H9 (cell line): ENCODE measurements around the gene MAP3K8. TPM values are rescaled to one million over a fixed set of nuclear protein-coding genes. Genes with fewer than 3 reads are reported as not detected.

ENCODE experiments used
- DNase-seq: peaks from one replicate; pipeline ENCODE4 v3.0.0-alpha.2; 2017
- H2AFZ ChIP-seq: one replicate; pipeline ENCODE4 v1.6.1; 2013; ENCODE audit warnings: mild to moderate bottlenecking, low read length, control low read depth, moderate library complexity
- H2AK5ac ChIP-seq: 2 replicates; pipeline ENCODE4 v1.6.1; 2013; ENCODE audit warnings: low read length, control low read depth, mixed read lengths; ENCODE audit not compliant: insufficient read length
- H2BK120ac ChIP-seq: one replicate; pipeline ENCODE4 v1.6.1; 2013; ENCODE audit warnings: low read depth, mild to moderate bottlenecking, low read length, control low read depth, inconsistent platforms; ENCODE audit not compliant: poor library complexity, severe bottlenecking
- H2BK12ac ChIP-seq: 2 replicates; pipeline ENCODE4 v1.6.1; 2013; ENCODE audit warnings: low read length, control low read depth, mixed read lengths, low read depth; ENCODE audit not compliant: insufficient read length
- H2BK15ac ChIP-seq: 2 replicates; pipeline ENCODE4 v1.6.1; 2013; ENCODE audit warnings: low read depth, low read length, control low read depth
- H2BK20ac ChIP-seq: one replicate; pipeline ENCODE4 v1.6.1; 2013; ENCODE audit warnings: low read depth, mild to moderate bottlenecking, low read length, control low read depth, inconsistent platforms; ENCODE audit not compliant: poor library complexity, severe bottlenecking
- H2BK5ac ChIP-seq: 2 replicates; pipeline ENCODE4 v1.6.1; 2013; ENCODE audit warnings: low read length, control low read depth, mixed read lengths; ENCODE audit not compliant: insufficient read length
- H3K14ac ChIP-seq: 2 replicates; pipeline ENCODE4 v1.6.1; 2013; ENCODE audit warnings: low read length, control low read depth; ENCODE audit not compliant: insufficient read depth
- H3K18ac ChIP-seq: 2 replicates; pipeline ENCODE4 v1.6.1; 2013; ENCODE audit warnings: low read depth, mild to moderate bottlenecking, mixed read lengths, low read length, control low read depth; ENCODE audit not compliant: insufficient read length
- H3K23ac ChIP-seq: 2 replicates; pipeline ENCODE4 v1.6.1; 2013; ENCODE audit warnings: low read length, control low read depth, mixed read lengths, low read depth; ENCODE audit not compliant: insufficient read length
- H3K23me2 ChIP-seq: 2 replicates; pipeline ENCODE4 v1.6.1; 2013; ENCODE audit warnings: low read depth, mild to moderate bottlenecking, mixed read lengths, low read length, control low read depth; ENCODE audit not compliant: insufficient read length, poor library complexity, severe bottlenecking
- H3K27ac ChIP-seq: 2 replicates; pipeline ENCODE4 v1.5.1; 2013; ENCODE audit warnings: low read length, control low read depth, mixed read lengths, low read depth; ENCODE audit not compliant: insufficient read length
- H3K27me3 ChIP-seq: 2 replicates; pipeline ENCODE4 v1.6.1; 2013; ENCODE audit warnings: low read length, control low read depth, inconsistent platforms; ENCODE audit not compliant: insufficient read depth
- H3K4ac ChIP-seq: 2 replicates; pipeline ENCODE4 v1.6.1; 2013; ENCODE audit warnings: low read depth, mild to moderate bottlenecking, control low read depth, inconsistent platforms, low read length, moderate library complexity
- H3K4me1 ChIP-seq: 2 replicates; pipeline ENCODE4 v1.6.1; 2013; ENCODE audit warnings: low read length, control low read depth, inconsistent platforms; ENCODE audit not compliant: insufficient read depth
- H3K4me2 ChIP-seq: 2 replicates; pipeline ENCODE4 v1.6.1; 2013; ENCODE audit warnings: low read length, control low read depth, mixed read lengths; ENCODE audit not compliant: insufficient read length, insufficient read depth
- H3K56ac ChIP-seq: 2 replicates; pipeline ENCODE4 v1.6.1; 2013; ENCODE audit warnings: low read depth, mild to moderate bottlenecking, mixed read lengths, low read length, control low read depth; ENCODE audit not compliant: insufficient read length
- H3K79me1 ChIP-seq: 2 replicates; pipeline ENCODE4 v1.6.1; 2013; ENCODE audit warnings: low read depth, mild to moderate bottlenecking, moderate library complexity, low read length, control low read depth, inconsistent platforms; ENCODE audit not compliant: insufficient read depth, poor library complexity, severe bottlenecking
- H3K79me2 ChIP-seq: 2 replicates; pipeline ENCODE4 v1.6.1; 2013; ENCODE audit warnings: low read length, control low read depth, inconsistent platforms; ENCODE audit not compliant: insufficient read depth
- H3K9ac ChIP-seq: 2 replicates; pipeline ENCODE4 v1.6.1; 2013; ENCODE audit warnings: low read length, control low read depth, mixed read lengths; ENCODE audit not compliant: insufficient read length; ENCODE audit errors: extremely low read depth
- H3K9me3 ChIP-seq: one replicate; pipeline ENCODE4 v1.6.1; 2013; ENCODE audit warnings: low read depth, low read length, inconsistent platforms; ENCODE audit not compliant: control insufficient read depth
- H3T11ph ChIP-seq: one replicate; pipeline ENCODE4 v1.6.1; 2013; ENCODE audit warnings: mild to moderate bottlenecking, low read length, control low read depth, inconsistent platforms
- H4K20me1 ChIP-seq: one replicate; pipeline ENCODE4 v1.6.1; 2013; ENCODE audit not compliant: control insufficient read depth, insufficient read length, insufficient read depth
- H4K5ac ChIP-seq: 2 replicates; pipeline ENCODE4 v1.6.1; 2013; ENCODE audit warnings: low read depth, mild to moderate bottlenecking, mixed read lengths, low read length, control low read depth; ENCODE audit not compliant: insufficient read length
- H4K8ac ChIP-seq: replicated peaks from 2 replicates; pipeline ENCODE4 v1.6.1; 2013; ENCODE audit warnings: low read length, control low read depth, mixed read lengths, low read depth; ENCODE audit not compliant: insufficient read length
- H4K91ac ChIP-seq: 2 replicates; pipeline ENCODE4 v1.6.1; 2013; ENCODE audit warnings: low read depth, mild to moderate bottlenecking, moderate library complexity, mixed read lengths, low read length, control low read depth; ENCODE audit not compliant: insufficient read length
- H3K27ac Mint-ChIP-seq, 3 experiments: 2 replicates in 2 of 3; 3 replicates in 1 of 3; pipeline ENCODE4 v1.8.0; 2020 to 2021; ENCODE audit warnings: mixed read lengths in 3 of 3, mild to moderate bottlenecking in 1 of 3, moderate library complexity in 1 of 3
- H3K27me3 Mint-ChIP-seq: 2 replicates; pipeline ENCODE4 v1.8.0; 2021; ENCODE audit warnings: low read depth, mild to moderate bottlenecking, moderate library complexity, mixed read lengths
- H3K36me3 Mint-ChIP-seq, 3 experiments: 2 replicates in 2 of 3; 3 replicates in 1 of 3; pipeline ENCODE4 v1.8.0; 2020 to 2021; ENCODE audit warnings: low read depth in 3 of 3, mixed read lengths in 3 of 3; ENCODE audit not compliant: insufficient read depth in 1 of 3
- H3K4me1 Mint-ChIP-seq, 2 experiments: 2 replicates each; pipeline ENCODE4 v1.8.0; 2020; ENCODE audit warnings: mixed read lengths in 2 of 2
- H3K4me3 Mint-ChIP-seq, 2 experiments: 2 replicates in 1 of 2; 3 replicates in 1 of 2; pipeline ENCODE4 v1.8.0; 2020 to 2021; ENCODE audit warnings: mild to moderate bottlenecking in 2 of 2, mixed read lengths in 2 of 2, moderate library complexity in 1 of 2
- H3K9me3 Mint-ChIP-seq, 2 experiments: 2 replicates in 1 of 2; 3 replicates in 1 of 2; pipeline ENCODE4 v1.8.0; 2020; ENCODE audit warnings: mild to moderate bottlenecking in 2 of 2, mixed read lengths in 2 of 2, moderate library complexity in 1 of 2
- CTCF ChIP-seq: fragments of 200-600 bp; sonication (generic); conservative IDR thresholded peaks from 3 replicates; pipeline ENCODE4 v1.8.0; 2021; ENCODE audit warnings: antibody characterized with exemption, mild to moderate bottlenecking
- WGBS: extraction: QIAGEN DNeasy Blood & Tissue Kit; methylation state at CpG from one replicate; pipeline ENCODE4 v1.1.7; 2013; ENCODE audit warnings: missing lambda C conversion rate, low lambda C conversion rate, mixed read lengths; ENCODE audit not compliant: insufficient read length; ENCODE audit errors: extremely low coverage; 5-methylcytosine and 5-hydroxymethylcytosine counted together
- total RNA-seq: library from RNA; stranded (reverse); gene quantifications from 2 replicates; pipeline ENCODE4 v1.2.1, GENCODE V29; 2021

Gene MAP3K8
- total RNA-seq, 1 experiment from 2014 or later, result 3.5 TPM

- TF ChIP-seq CTCF, result no peak
- Histone ChIP-seq H3T11ph (no peak overlapping the region), H2BK15ac (no peak overlapping the region), H2BK20ac (no peak overlapping the region), H3K4ac (no peak overlapping the region), H3K27me3 (no peaks in the 10 kb centered on the region), H3K56ac (no peak overlapping the region), H3K4me1 (peaks cover 3% of the 10 kb centered on the region; the same call in 1 of the 2 replicates), H2BK12ac (no peak overlapping the region), H2AK5ac (no peak overlapping the region), H3K23ac (no peak overlapping the region), H3K4me2 (no peak overlapping the region), H2BK120ac (no peak overlapping the region), H2AFZ (no peak overlapping the region), H3K27ac (no peak overlapping the region), H3K9me3 (no peaks in the 10 kb centered on the region), H2BK5ac (no peak overlapping the region), H3K9ac (no peak overlapping the region), H3K14ac (no peak overlapping the region), H4K8ac (no peak overlapping the region), H3K79me2 (no peaks in the 10 kb centered on the region), H4K5ac (no peak overlapping the region), H3K18ac (no peak overlapping the region), H3K79me1 (no peaks in the 10 kb centered on the region), H4K91ac (no peak overlapping the region), H4K20me1 (peaks cover 2% of the 10 kb centered on the region), H3K23me2 (no peaks in the 10 kb centered on the region)
- WGBS, result no CpG with 5 or more reads among the region's 2 CpGs
- no peak for DNase-seq
- Mint-ChIP-seq H3K27ac (no peak overlapping the region), H3K36me3 (no peaks in the 10 kb centered on the region), H3K4me3 (no peak overlapping the region), H3K4me1 (peaks cover 17 to 21% of the 10 kb centered on the region in 2 experiments), H3K9me3 (no peaks in the 10 kb centered on the region), H3K27me3 (no peaks in the 10 kb centered on the region)
These were observed 13.7 kb upstream of the MAP3K8 start for GRCh38 chr10:30420266-30420665.
